WI38 (cell line): ENCODE data around the gene TMSB15B.
A peak's percentile ranks its signal among the peaks of the same experiment; 100 is the strongest.
"Not testable (repeated sequence)": the region's sequence is repeated elsewhere in the genome, so short reads cannot be mapped to it uniquely, and the experiment has no call there.

Source experiments
- H3K4me3 ChIP-seq: 2 replicates; pipeline ENCODE4 v1.5.1; 2011; ENCODE audit warnings: low read depth, mild to moderate bottlenecking, control low read depth, low read length
- CTCF ChIP-seq: IDR thresholded peaks from 2 replicates; pipeline ENCODE4 v1.5.1; 2012; ENCODE audit warnings: low read depth, mild to moderate bottlenecking, control low read depth, low read length

Gene TMSB15B

GRCh38 chrX:103962411-103963278 is at the start of gene TMSB15B:
Gene TMSB15B, plus strand, starts transcription at chrX:103962627.
- not testable (repeated sequence) for H3K4me3 ChIP-seq

- no peak for TF ChIP-seq CTCF
- H3K4me3 ChIP-seq: no peak overlapping the region
Measured at GRCh38 chrX:103913356-103914020, 48.9 kb upstream of the TMSB15B start.

GRCh38 chrX:103918050-103918449 is 44.4 kb upstream of the TMSB15B start:
- peak overlapping the region; percentile 57 for H3K4me3 ChIP-seq

GRCh38 chrX:103918571-103919269 is 43.7 kb upstream of the TMSB15B start:
- TF ChIP-seq CTCF: no peak
- H3K4me3 ChIP-seq: peak overlapping the region; percentile 57

More at GRCh38 chrX:103918050-103918449, 44.4 kb upstream of the TMSB15B start:
- peak; percentile 49 for TF ChIP-seq CTCF

GRCh38 chrX:103919270-103919637 is 43.2 kb upstream of the TMSB15B start:
- peak overlapping the region; percentile 57 for H3K4me3 ChIP-seq
- no peak for TF ChIP-seq CTCF

- not testable (repeated sequence) for H3K4me3 ChIP-seq
Measured at GRCh38 chrX:103920515-103920914, 41.9 kb upstream of the TMSB15B start.

- no peak for TF ChIP-seq CTCF
- no peak overlapping the region for H3K4me3 ChIP-seq
Measured at GRCh38 chrX:103927030-103927429, 35.4 kb upstream of the TMSB15B start.

GRCh38 chrX:103927633-103928032 is 34.8 kb upstream of the TMSB15B start:
- TF ChIP-seq CTCF: no peak
- H3K4me3 ChIP-seq: no peak overlapping the region
